Vagina (tissue), 2 donors: ENCODE results near the gene SEPTIN5.

Experiments used
- POLR2AphosphoS5 ChIP-seq, 2 donors: sonication (generic); formaldehyde crosslinking; IDR thresholded peaks; one replicate each; pipeline ENCODE4 v1.9.0; 2017; ENCODE audit warnings: antibody characterized with exemption in 2 of 2, mild to moderate bottlenecking in 2 of 2, low read depth in 1 of 2; ENCODE audit not compliant: insufficient read depth in 1 of 2
- TF ChIP-seq, protein P1 (sequence below), 3 experiments: fragments of 450-650 bp in 2 of 3; fragments of 200-600 bp in 1 of 3; sonication (generic) in 1 of 3; IDR thresholded peaks; one replicate each; pipeline ENCODE4 v1.5.1; 2017 to 2019; ENCODE audit warnings: antibody characterized with exemption in 3 of 3, mild to moderate bottlenecking in 2 of 3, moderate library complexity in 2 of 3

DNA sequence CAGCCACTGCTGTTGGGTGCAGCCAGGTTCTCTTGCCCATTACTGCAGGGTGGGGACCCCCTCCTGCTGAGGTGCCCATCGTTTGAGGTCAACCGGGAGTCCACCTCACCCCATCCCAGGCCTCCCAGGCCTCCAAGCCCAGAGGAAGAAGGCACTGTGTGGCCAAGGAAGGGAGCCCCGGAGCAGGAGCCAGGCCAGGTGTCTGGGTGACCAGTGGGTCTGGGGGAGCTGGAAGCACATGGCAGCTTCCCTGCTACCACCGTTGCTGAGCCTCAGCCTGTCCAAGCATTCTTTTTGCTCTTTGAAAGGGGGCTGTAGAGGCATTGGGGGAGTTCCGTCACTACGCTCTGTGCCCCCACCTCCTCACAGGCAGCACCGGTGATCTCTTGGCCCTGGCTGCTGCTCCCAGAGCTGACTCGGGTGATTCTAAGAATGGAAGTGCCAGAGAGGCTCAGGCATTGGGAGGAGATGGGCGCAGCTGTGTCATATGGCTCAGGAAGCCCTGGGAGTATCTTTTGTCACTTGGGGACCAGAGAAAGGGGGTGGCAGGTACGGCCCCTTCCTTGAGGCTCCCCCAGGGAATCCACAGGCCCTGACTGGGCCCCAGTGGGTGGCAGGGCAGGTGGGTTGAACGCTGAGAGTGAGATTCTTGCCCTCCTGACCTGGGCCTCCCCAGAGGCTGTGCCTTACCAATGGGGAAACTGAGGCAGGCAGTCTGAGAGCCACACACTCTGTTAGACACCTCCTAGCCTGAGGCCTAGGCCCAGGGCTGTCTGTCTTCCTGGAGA is 1.9 kb downstream of the SEPTIN5 start:
- no peak for TF ChIP-seq POLR2AphosphoS5 (IDR thresholded peaks at IDR 0.05; ENCODE audit: insufficient read depth in 1 of 2, low read depth in 1 of 2)
- TF ChIP-seq, protein P1, sequence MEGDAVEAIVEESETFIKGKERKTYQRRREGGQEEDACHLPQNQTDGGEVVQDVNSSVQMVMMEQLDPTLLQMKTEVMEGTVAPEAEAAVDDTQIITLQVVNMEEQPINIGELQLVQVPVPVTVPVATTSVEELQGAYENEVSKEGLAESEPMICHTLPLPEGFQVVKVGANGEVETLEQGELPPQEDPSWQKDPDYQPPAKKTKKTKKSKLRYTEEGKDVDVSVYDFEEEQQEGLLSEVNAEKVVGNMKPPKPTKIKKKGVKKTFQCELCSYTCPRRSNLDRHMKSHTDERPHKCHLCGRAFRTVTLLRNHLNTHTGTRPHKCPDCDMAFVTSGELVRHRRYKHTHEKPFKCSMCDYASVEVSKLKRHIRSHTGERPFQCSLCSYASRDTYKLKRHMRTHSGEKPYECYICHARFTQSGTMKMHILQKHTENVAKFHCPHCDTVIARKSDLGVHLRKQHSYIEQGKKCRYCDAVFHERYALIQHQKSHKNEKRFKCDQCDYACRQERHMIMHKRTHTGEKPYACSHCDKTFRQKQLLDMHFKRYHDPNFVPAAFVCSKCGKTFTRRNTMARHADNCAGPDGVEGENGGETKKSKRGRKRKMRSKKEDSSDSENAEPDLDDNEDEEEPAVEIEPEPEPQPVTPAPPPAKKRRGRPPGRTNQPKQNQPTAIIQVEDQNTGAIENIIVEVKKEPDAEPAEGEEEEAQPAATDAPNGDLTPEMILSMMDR (IDR thresholded peaks at IDR 0.05): no peak
